ENCODE measurements around the gene IGSF10.

The IGSF10 gene

GRCh38 chr3:151419806-151420205, 41.1 kb downstream of the IGSF10 start:
- DNase-seq = no peak

- DNase-seq = no peak
These were observed 45.6 kb downstream of the IGSF10 start for GRCh38 chr3:151415289-151415688.

- no peak for DNase-seq
These were observed 47.9 kb downstream of the IGSF10 start for GRCh38 chr3:151412989-151413388.
